Stimulated activated CD8-positive, alpha-beta memory T cell treated with anti-CD3 and anti-CD28 coated beads, Interleukin-7, amount 100 ng/mL, for 1 hour (primary cell): Measurements from ENCODE around the gene MRPL11.

Experiments used
- DNase-seq, 2 donors: peaks; one replicate each; pipeline ENCODE4 v3.0.0-alpha.2; 2020; ENCODE audit warnings: low read depth in 2 of 2

Gene MRPL11

DNA sequence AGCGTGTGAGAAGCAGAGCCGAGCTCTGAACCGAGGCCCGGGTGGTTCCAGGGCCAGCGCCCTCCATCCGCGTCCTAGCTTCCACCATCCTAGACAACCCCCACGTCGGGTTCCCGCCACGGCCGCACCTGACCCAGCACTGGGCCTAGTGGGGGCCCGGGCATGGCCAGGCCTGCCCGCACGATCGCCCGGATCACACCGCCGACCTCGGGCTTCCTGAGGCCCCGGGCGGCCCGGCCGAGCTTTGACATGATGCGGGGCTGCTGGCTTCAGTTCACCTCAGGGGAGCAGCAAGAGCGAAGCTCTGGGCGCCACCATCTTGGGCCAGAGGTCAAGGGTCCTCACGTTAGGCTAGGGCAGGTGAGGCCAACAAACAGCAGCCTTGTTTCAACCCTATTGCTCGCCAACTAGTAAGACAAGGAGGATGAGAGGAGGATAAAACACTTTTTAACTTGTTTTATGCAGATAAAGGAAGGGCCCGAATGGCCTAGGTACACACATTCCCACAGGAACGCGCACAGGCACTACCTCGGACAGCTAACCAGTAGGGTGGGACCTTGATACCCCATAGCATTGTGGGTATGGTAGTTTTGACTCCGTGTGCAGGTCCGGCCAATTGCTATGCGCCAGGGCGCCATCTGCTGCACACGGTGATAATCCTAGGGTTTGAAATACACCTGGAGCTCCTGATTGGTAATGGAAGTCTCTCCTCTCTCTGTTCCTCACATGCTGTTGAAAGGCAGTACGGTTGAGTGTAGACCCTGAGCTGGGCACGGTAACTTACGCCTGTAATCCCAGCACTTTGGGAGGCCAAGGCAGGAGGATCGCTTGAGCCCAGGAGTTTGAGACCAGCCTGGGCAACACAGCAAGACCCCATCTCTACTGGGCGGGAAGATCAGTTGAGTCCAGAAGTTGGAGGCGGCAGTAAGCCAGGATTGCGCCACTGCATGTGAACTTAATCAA is at the start of gene MRPL11:
MRPL11 (minus strand) TSS at position 345 of the 963 bp plus-strand sequence; CDS start at position 251, 94 bp downstream.
- DNase-seq = peak; percentile 70 to 72

DNA sequence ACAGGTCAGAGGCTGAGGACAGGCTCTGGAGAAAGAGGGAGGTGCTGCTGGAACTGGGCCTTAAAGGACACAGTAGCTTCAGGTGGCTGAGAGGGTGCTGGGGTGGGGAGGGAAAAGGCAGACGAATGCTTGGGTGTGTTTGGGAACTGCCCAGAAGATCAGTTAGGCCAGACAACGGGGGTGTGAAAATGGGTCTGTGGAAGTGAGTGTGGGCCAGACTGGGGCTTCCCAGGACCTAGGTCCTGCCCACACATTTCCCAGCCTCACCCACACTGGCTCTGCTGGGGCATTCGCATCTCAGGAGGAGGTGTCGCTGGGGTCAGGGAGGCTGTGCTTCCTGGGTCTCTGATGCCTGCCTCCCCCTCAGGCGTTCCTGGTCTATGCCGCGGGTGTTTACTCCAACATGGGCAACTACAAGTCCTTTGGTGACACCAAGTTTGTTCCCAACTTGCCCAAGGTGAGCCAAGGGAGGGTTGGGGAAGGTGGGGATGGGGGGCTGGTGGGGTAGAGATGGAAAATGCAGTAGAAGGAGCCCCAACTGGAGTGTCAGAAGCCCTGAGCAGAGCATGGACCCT is 46.2 kb upstream of the MRPL11 start:
- no peak for DNase-seq

DNA sequence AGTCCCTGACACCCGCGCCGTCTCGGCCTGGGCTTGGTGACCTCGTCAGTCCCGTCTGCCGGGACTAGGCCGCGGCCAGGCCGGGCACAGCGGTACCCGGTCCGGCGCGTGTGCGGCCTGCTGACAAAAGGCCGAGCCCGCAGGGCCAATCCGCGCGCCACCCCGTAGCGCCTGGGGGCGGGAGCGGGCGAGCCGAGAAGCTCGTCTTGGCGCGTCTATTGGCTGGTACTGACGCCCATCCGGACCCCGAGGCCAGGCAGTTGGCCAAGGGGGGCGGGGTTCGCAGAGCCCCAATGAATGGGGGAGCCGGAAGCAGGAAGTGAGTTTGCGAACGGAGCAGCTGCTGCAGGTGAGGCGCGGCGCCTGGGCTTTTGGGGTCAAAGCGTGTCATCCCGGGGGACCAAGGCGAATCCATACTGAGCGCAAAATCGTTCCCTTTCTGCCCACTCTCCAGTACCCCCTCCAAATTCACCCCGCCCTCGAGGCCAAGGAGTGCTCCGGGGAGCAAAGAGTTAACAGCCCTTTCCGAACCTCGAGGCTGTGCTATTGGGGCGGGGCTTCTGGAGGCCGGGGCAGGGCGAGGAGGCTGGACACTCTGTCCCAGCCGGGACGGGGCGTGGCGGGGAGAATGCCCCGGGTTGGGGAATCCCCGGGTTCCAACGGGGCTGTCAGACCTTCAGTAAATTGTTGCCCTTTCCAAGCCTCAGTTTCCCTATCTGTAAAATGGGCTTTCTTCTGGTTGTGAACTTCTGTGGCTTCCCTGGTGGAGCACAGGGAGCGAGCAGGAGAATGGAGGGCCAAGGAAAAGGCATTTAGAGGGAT is 41.7 kb upstream of the MRPL11 start, which contains the start of gene DPP3:
DPP3 (plus strand) TSS at position 318 of the 822 bp plus-strand sequence. CDS start 1,767 bp downstream, outside the sequence.
- DNase-seq = peak; percentile 88 to 89

GRCh38 chr11:66479394-66480116 is 40.9 kb upstream of the MRPL11 start:
- DNase-seq = no peak

DNA sequence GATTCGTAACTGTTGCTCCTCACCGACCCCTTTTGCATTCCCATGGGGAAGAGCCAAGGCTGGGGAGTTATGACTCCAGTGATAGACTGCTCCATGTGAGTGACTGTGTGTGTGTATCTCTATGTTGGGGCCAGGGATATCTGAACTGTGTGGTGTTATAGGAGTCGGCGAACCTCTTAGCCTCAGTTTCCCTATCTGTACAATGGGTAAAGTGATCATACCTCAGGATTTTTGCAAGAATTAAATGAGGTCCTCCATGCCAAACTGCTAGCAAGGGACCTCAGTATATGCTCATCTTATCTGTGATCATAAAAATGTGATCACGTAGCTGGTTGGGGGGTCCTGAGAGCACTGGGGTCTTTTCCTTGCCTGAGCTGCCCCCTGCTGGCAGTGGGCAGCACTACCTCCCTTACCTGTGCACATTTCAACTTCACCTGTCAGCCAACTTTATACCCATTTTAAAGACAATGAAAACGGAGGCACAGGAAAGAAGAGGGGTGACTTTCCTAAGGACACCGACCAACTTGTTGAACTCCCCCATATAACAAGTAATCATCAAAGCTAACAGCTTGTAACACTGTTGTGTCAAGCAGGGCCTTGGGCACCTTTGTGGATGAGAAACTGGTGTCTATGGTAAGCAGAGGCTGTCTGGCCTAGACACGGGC is 40.2 kb upstream of the MRPL11 start:
- no peak for DNase-seq

GRCh38 chr11:66477263-66478201 is 38.9 kb upstream of the MRPL11 start:
- no peak for DNase-seq

- no peak for DNase-seq
Measured at GRCh38 chr11:66476841-66477251, 38.2 kb upstream of the MRPL11 start.

- DNase-seq = no peak
Measured at GRCh38 chr11:66476173-66476840, 37.7 kb upstream of the MRPL11 start.

- DNase-seq = no peak
Measured at GRCh38 chr11:66475349-66476172, 36.9 kb upstream of the MRPL11 start.

DNA sequence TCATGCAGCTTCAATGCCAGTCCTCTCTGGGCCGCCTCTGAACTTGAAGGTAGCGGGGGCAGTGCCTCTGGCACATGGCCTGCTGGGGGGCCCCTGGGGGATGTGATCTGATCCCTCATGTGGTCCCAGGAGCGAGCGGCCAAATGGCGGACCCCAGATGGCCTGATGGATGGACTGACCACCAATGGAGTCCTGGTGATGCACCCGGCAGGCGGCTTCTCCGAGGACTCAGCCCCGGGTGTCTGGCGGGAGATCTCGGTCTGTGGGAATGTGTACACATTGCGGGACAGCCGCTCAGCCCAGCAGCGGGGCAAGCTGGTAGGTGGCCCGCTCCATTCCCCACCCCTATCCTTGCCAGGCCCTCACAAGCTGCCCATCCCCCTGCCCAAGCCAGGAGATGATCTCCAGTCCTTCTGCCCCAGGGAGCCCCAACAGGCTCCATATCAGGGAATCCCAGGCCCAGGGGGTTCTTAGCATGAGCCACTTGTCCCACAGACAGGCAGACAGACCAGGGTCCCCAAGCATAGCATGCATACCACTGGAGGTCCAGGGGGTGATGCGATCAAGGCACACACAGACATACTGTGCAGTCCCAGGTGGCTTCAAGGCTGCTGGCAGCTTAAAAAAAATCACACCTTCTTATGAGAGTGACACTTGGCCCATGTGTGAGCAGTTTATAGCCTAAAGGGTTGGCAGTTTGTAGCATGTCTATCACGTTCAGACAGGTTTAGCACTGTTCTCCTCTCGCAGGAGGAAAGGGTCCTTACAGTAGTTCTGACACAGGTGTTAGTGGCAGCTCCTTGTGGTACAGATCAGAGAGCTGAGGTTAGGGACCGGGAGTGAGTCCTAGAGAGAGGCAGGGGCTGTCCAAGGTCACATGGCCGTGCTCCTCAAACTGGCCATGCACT is 35.2 kb upstream of the MRPL11 start:
- DNase-seq = no peak

GRCh38 chr11:66473167-66473566 is 34.5 kb upstream of the MRPL11 start:
- DNase-seq = no peak

- DNase-seq = no peak
Measured at GRCh38 chr11:66472054-66472453, 33.4 kb upstream of the MRPL11 start.

DNA sequence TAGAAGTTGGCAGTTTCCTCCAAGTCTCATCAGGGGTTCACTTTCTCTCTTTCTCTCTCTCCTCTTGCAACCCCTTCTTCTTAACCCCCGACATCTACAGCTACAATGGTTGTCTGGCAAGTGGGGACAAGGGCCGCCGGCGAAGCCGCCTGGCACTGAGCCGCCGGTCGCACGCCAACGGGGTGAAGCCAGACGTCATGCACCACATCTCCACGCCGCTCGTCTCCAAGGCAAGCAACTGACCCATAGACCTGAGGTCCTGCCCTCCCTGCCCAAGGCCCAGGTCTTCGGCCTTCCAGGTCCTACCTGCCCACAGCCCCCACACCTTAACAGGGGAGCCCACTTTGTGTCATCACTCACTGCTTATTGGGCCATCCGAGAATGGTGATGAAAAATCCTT is 32.5 kb upstream of the MRPL11 start:
- no peak for DNase-seq

GRCh38 chr11:66470015-66470414 is 31.4 kb upstream of the MRPL11 start:
- DNase-seq = no peak

GRCh38 chr11:66469441-66469840 is 30.8 kb upstream of the MRPL11 start:
- DNase-seq = no peak

DNA sequence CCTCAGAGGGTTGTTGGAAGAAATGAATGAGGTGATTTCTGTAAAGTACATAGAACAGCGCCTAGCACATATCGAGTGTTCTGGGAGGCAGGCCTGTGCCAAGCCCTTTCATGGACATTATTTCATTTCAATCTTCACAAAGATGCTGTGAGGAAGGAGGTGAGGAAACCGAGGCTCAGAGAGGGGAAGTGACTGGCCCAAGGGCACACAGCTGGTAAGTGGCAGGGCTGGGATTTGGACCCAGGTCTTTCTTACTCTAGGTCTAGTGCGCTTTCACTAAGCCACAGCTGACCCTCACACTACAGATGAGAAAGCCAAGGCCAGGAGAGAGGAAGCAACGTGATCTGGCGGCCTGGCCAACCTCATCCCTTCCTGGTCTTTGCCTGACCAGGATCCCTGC is 30.0 kb upstream of the MRPL11 start:
- no peak for DNase-seq

DNA sequence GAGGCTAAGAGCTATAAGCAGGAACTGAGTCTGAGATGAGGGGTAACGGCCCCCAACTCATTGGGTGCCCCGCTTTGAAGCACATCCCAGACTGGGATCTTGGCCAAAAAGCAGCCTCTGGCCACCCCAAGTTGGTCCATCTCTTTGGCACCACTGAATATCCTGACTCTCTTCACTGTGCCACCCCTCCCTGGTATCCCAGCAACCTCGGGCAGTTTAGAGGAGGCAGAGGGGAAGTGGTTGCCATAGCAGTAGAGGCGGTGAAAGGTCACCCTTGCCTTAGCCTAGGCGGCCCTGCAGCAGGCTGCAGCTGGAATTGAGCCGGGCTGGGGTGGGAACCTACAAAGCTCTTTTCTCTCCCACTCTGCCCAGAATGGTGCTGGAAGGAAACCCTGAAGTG is 29.1 kb upstream of the MRPL11 start:
- no peak for DNase-seq
